CMK (cell line): Measurements from ENCODE around the gene ATAD3A.
"Not testable (repeated sequence)": the region's sequence is repeated elsewhere in the genome, so short reads cannot be mapped to it uniquely, and the experiment has no call there.

Experiments used
- DNase-seq: peaks from one replicate; pipeline ENCODE4 v3.0.0-alpha.2; 2010; ENCODE audit warnings: low read depth

Gene ATAD3A

GRCh38 chr1:1523226-1523625 lies 11.3 kb downstream of the ATAD3A start:
- not testable (repeated sequence) for DNase-seq

- not testable (repeated sequence) for DNase-seq
Observed at GRCh38 chr1:1523651-1524050, 11.7 kb downstream of the ATAD3A start.

GRCh38 chr1:1524750-1525383 lies 12.9 kb downstream of the ATAD3A start:
- DNase-seq, result not testable (repeated sequence)

- DNase-seq, result not testable (repeated sequence)
Observed at GRCh38 chr1:1526476-1526875, 14.5 kb downstream of the ATAD3A start.

- no peak for DNase-seq
Observed at GRCh38 chr1:1527092-1527816, 15.3 kb downstream of the ATAD3A start.

GRCh38 chr1:1528301-1529267 lies 16.6 kb downstream of the ATAD3A start:
- no peak for DNase-seq

- DNase-seq, result no peak
Observed at GRCh38 chr1:1529321-1529720, 17.4 kb downstream of the ATAD3A start.

GRCh38 chr1:1529936-1530335 lies 18.0 kb downstream of the ATAD3A start:
- no peak for DNase-seq

GRCh38 chr1:1531947-1532346 lies 20.0 kb downstream of the ATAD3A start:
- no peak for DNase-seq

GRCh38 chr1:1533176-1533893 lies 21.4 kb downstream of the ATAD3A start:
- DNase-seq, result not testable (repeated sequence)

GRCh38 chr1:1533894-1534291 lies 21.9 kb downstream of the ATAD3A start:
- DNase-seq, result not testable (repeated sequence)

- no peak for DNase-seq
Observed at GRCh38 chr1:1534401-1535154, 22.6 kb downstream of the ATAD3A start.

GRCh38 chr1:1535201-1536018 lies 23.4 kb downstream of the ATAD3A start:
- DNase-seq, result no peak

- no peak for DNase-seq
Observed at GRCh38 chr1:1536019-1536937, 24.3 kb downstream of the ATAD3A start.

- DNase-seq, result no peak
Observed at GRCh38 chr1:1536938-1537546, 25.1 kb downstream of the ATAD3A start.

GRCh38 chr1:1537626-1538250 lies 25.8 kb downstream of the ATAD3A start:
- DNase-seq, result no peak

GRCh38 chr1:1538334-1538733 lies 26.4 kb downstream of the ATAD3A start:
- DNase-seq, result no peak

- no peak for DNase-seq
Observed at GRCh38 chr1:1538989-1539309, 27.0 kb downstream of the ATAD3A start.
